Stimulated activated CD8-positive, alpha-beta memory T cell treated with anti-CD3 and anti-CD28 coated beads, Interleukin-4, amount 100 ng/mL, for 24 hours (primary cell): ENCODE measurements around the gene MAEL.
"Not testable (repeated sequence)": the region's sequence is repeated elsewhere in the genome, so short reads cannot be mapped to it uniquely, and the experiment has no call there.

ENCODE experiments used
- DNase-seq: peaks from one replicate; pipeline ENCODE4 v3.0.0-alpha.2; 2020; ENCODE audit warnings: low read depth

Gene MAEL

DNA sequence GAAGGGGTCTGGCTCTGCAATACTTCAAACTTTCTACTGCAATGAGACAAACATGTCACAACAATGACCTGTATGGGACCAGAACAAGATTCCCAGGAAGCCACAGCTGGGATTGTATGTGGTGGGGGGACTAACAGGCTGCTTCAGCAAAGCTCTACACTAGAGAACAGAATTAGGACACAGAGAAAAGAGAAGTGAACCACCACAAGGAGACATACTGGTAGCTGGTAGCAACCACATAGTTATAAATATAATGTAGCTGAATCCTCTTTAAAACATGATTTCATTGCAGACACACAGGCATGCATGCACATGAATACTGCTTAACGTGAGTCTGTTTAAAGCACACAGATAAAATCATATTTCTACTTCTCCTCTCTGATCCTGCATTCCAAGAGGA, 10.3 kb upstream of the MAEL start:
- no peak for DNase-seq

- no peak for DNase-seq
These were observed 8.7 kb upstream of the MAEL start for GRCh38 chr1:166980383-166980782.

- DNase-seq, result no peak
These were observed 8.3 kb upstream of the MAEL start for GRCh38 chr1:166980818-166981217.

DNA sequence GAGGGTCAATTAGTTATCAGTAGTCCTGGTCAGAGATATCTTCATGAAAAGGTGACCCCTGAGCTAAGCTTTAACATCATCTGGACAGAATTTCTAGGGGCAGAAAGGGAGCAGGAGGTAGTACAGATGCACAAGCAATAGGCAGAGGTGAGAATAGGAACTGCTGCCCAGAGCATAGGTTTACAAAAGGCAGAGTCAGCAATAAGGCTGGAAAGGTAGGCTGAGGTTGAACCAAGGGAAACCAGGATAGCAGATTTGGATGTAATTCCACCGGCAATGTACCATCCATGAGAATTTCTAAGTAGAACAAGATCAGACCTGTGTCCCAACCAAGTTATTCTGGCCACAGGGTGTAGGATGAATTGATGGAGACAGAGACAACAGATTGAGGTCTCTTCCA, 7.5 kb upstream of the MAEL start:
- DNase-seq, result no peak

- DNase-seq, result no peak
These were observed 10.0 kb downstream of the MAEL start for GRCh38 chr1:166999075-166999474.

GRCh38 chr1:166999500-167000055, 10.5 kb downstream of the MAEL start:
- DNase-seq, result no peak

DNA sequence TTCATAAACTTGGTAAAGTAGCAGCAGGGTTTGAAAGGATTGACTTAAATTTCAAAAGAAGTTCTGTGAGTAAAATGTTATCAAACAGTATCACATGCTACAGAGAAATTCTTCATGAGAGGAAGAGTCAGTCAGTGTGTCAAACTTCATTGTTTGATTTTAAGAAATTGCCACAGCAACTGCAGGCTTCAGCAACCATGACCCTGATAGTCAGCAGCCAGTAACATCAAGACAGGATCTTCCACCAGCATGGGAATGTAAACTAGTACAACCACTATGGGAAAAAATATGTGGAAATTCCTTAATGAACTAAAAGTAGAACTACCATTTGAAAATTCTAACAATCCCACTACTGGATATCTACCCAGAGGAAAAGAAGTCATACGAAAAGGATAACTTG, 11.5 kb downstream of the MAEL start:
- no peak for DNase-seq

DNA sequence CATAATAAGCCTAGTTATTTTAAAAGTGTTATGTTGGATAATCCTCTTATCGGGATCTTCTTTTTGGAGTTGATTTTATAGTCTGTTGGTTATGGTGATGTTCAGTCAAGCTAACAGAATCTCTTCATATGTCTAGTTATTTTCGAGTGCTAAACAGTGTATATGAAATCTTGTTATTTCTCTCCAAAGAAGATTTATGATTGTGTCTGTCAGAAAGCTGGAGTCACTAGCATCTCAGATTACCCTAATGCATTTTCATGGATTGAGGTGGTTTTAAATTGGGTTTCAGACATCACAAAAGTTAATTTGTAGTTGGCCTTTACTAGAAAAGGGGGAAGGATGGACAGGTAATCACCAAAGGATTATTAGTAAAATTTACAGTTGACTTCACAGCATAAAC, 13.3 kb downstream of the MAEL start:
- no peak for DNase-seq

- no peak for DNase-seq
These were observed 14.6 kb downstream of the MAEL start for GRCh38 chr1:167003711-167004110.

- DNase-seq, result no peak
These were observed 22.6 kb downstream of the MAEL start for GRCh38 chr1:167011560-167012191.

DNA sequence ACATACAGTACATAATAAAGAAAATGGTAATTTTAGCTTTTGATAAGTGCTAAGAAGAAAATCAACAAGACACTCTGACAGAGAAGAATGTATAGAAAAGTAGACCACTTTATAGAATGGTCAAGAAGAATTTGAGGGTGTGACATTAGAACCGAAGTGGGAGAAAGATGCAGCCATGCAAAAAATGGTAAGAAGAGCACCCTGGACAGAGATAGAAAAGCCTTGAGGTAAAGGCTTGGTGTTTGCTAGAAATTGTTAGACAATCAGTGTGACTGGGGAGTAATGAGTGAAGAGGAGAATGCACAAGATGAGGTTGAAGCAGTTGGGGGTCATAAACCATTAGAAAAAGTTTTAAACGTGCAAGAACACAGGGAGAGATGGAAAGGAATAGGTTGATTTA, 23.5 kb downstream of the MAEL start:
- no peak for DNase-seq

GRCh38 chr1:167013108-167013929, 24.2 kb downstream of the MAEL start:
- DNase-seq, result no peak

GRCh38 chr1:167016100-167016750, 27.1 kb downstream of the MAEL start:
- no peak for DNase-seq

GRCh38 chr1:167022384-167022783, 33.3 kb downstream of the MAEL start:
- DNase-seq, result no peak

- DNase-seq, result not testable (repeated sequence)
These were observed 40.5 kb downstream of the MAEL start for GRCh38 chr1:167029553-167029952.

DNA sequence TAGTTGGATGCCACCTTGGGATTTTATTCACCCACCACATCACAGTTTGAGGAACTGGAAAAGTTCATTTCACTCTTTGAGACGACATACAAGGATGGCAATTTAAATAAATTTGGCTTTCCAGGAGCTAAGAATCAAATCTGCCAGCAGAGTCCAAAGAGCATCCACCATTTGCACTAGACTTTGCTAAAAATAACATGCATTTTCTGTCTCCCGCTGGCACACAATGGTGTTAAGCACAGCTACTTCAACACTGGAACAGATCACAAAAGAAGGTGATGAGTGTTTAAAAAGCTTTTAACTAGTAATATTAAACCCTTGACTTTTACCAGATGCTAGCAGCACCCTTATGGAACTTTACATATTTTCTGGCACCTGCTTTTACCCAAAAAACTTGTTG, 44.6 kb downstream of the MAEL start:
- no peak for DNase-seq

DNA sequence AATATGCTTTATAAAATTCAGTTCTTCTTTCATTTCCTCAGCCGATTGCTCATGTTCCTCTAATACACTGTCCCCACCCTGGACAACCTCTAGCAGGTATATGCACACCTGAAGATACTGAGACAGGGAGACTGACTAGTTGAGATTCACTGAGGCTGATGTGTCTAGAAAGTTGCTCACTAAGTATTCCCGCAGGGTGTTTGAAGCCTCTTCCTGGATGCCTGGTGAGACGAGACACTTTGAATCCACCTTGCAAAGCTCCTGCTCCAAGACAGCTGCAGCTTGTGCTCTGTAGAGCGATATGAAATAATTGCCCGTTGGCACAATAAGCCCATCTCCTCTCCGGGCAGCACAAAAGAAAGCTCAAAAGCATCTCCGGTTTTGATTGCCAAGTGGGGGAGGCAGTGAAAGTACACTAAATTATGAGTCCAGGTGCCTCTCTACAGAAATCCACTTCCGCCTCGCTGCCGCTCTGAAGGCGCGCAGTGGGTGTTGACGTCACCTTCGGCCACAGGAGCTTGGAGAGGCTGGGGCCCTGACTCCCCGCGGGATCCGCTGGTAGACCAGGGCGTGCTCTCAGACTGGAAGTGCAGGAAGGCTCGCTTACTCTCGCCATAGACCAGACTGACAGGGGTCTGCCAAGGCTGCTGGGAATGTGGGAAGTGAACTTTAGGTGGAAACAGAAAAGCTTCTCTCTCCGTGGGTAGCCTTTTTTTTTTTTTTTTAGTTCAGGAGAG, 54.8 kb downstream of the MAEL start:
- DNase-seq, result peak; percentile 51

GRCh38 chr1:167051907-167052306, 62.8 kb downstream of the MAEL start:
- no peak for DNase-seq

GRCh38 chr1:167052389-167052788, 63.3 kb downstream of the MAEL start:
- no peak for DNase-seq

DNA sequence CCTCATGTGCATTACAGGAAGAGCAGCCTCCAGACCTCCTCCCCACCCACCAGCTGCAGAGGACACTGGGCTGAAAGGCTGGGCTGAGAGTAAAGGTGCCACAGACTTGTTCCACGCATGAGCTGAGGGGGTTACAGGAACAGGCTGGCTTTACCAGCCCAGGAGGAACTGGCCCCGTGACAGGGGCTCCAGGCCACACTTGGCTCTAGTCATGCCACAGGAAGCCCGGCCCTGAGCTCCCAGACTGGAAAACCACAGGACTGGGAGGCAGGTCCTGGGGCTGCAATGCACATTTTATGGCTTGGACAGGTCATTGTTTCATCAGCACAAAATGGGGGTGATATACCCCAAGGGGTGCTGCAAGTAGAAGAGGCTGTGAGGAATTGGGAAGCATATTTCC, 65.5 kb downstream of the MAEL start:
- DNase-seq, result no peak

GRCh38 chr1:167054946-167055630, 66.0 kb downstream of the MAEL start:
- no peak for DNase-seq
